Measurements from ENCODE around the gene FAR2.
A peak's percentile ranks its signal among the peaks of the same experiment; 100 is the strongest.

Gene FAR2

DNA sequence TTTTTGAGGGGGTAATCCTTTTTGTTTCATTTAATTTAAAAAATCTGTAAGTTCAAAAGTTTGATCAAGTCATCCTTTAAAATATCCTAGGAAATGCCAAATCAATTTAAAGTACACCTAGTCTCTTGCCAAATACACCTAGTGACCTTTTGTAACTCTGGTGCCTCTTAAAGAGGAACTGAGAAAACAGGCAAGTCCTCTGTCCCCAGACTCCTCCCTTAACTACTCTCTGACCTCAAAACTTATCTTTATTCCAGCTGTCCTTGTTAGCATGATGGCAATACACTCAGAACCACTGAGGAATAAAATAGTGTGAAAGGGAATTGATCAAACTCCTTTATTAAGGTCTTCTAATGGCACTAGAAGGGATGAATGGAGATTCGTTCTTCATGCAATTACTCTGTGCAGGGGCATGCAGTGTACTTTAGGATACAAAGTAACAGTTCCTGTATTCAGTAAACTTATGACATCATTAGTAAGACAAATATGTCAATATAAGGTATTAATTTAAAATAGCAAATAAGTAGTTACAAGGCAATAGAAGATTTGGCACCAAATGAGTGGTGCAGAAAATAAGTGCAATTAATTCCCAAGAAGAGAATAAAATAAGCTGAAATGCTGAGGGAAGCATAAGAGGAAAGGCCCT, 3.3 kb downstream of the FAR2 start:
- Histone ChIP-seq H3K27ac (ENCODE audit: low read depth, low read length) (no peak overlapping the region), H3K27me3 (ENCODE audit: control insufficient read depth in 5 of 5, insufficient read depth in 4 of 5, low read length in 5 of 5) (no peaks in the 10 kb centered on the region)

DNA sequence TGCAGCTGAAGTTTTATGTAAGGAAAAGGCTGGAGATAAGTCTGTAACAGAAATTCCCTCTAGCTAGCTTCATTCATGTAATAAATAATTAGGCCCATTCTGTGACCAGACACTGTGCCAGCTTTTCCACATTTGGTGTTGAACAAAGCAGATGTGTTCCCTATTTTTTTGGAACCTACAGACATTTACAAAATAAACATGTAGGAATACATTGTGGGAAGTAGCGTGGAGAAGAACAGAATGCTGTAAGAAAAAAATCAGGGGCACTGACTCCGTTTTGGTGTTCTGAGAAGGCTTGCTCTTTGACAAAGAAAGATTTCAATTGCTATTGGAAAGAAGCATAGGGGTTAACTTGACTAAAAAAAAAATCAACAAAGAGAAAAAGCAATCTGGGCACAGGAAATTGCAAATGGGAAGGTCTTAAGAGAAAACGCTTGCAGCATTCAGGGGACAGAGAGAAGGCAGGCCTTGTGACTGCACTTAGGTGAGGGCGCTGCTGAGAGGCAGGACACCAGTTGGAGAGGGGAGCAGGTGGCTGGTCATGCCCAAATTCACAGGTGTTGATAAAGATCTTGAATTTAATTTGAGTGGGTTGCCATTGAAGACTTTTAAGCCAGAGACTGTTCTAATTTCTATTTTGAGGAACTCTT, 4.0 kb downstream of the FAR2 start:
- Histone ChIP-seq H3K9ac (ENCODE audit: low read length in 5 of 5) (no peak overlapping the region), H3K4me3 (ENCODE audit: low read depth in 1 of 5, low read length in 5 of 5) (no peak overlapping the region), H3K4me1 (ENCODE audit: control insufficient read depth in 5 of 5, insufficient read depth in 5 of 5, low read length in 5 of 5) (peaks cover 0 to 45% (median 24%) of the 10 kb centered on the region in 5 donors), H3K36me3 (ENCODE audit: control insufficient read depth in 5 of 5, insufficient read depth in 5 of 5, low read length in 5 of 5) (no peaks in the 10 kb centered on the region), H3K9me3 (ENCODE audit: control insufficient read depth in 5 of 5, low read length in 5 of 5) (no peaks in the 10 kb centered on the region), H3K27ac (ENCODE audit: low read depth, low read length) (no peak overlapping the region), H3K27me3 (ENCODE audit: control insufficient read depth in 5 of 5, insufficient read depth in 4 of 5, low read length in 5 of 5) (no peaks in the 10 kb centered on the region)

More for the DNA sequence above, 3.3 kb downstream of the FAR2 start:
- Histone ChIP-seq H3K9ac (ENCODE audit: low read length in 5 of 5) (no peak overlapping the region), H3K36me3 (ENCODE audit: control insufficient read depth in 5 of 5, insufficient read depth in 5 of 5, low read length in 5 of 5) (no peaks in the 10 kb centered on the region), H3K9me3 (ENCODE audit: control insufficient read depth in 5 of 5, low read length in 5 of 5) (no peaks in the 10 kb centered on the region), H3K4me3 (ENCODE audit: low read depth in 1 of 5, low read length in 5 of 5) (no peak overlapping the region), H3K4me1 (ENCODE audit: control insufficient read depth in 5 of 5, insufficient read depth in 5 of 5, low read length in 5 of 5) (peaks cover 0 to 44% (median 26%) of the 10 kb centered on the region in 5 donors)

DNA sequence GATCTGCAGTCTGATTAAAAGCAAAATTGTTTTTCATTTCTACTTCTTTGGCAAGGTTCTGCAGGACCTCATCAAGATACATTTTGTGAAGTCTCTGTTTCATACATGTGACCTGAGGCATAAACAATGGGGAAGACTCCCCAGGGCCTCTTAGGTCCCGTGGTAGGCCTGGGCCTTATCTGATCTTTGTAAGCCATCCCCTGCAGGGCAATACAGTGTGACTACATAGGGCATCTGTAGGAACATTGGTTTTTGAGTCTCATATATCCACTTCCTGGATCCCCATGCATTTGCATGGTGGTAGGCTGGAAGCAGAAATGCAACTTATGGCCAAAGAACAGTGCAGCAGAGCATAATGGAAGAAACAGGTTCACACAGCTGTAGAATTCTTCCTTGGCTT, 6.0 kb downstream of the FAR2 start:
- H3K4me1 ChIP-seq (ENCODE audit: control insufficient read depth in 5 of 5, insufficient read depth in 5 of 5, low read length in 5 of 5), result peaks cover 0 to 32% (median 10%) of the 10 kb centered on the region in 5 donors
- H3K9me3 ChIP-seq (ENCODE audit: control insufficient read depth in 5 of 5, low read length in 5 of 5), result no peaks in the 10 kb centered on the region
- no peak overlapping the region for H3K27ac ChIP-seq (ENCODE audit: low read depth, low read length)
- no peaks in the 10 kb centered on the region for H3K36me3 ChIP-seq (ENCODE audit: control insufficient read depth in 5 of 5, insufficient read depth in 5 of 5, low read length in 5 of 5)
- H3K4me3 ChIP-seq (ENCODE audit: low read depth in 1 of 5, low read length in 5 of 5), result no peak overlapping the region
- H3K9ac ChIP-seq (ENCODE audit: low read length in 5 of 5), result no peak overlapping the region
- H3K27me3 ChIP-seq (ENCODE audit: control insufficient read depth in 5 of 5, insufficient read depth in 4 of 5, low read length in 5 of 5), result no peaks in the 10 kb centered on the region

DNA sequence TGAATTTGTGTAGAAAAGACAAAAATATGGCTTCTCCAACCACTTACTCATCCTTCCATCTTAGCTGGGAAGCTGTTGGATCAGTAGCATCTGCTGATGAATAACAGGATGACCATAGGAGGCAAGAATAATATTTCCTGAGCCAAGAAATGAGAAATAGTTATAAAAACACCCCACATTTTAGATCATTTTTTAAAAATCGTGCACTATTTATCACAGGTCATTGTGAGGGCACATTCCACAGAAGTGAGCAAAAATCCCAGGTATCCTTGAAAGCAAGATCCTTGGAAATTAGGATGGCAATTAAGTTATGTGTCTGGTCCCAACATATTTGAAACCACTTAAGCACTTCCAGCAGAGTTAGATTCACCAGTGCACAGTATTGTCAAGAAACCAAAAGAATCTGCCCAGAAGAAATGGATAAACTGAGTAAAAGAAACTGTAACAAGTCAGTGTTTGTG, 8.4 kb downstream of the FAR2 start:
- H3K36me3 ChIP-seq (ENCODE audit: control insufficient read depth in 5 of 5, insufficient read depth in 5 of 5, low read length in 5 of 5), result no peaks in the 10 kb centered on the region
- H3K9ac ChIP-seq (ENCODE audit: low read length in 5 of 5), result no peak overlapping the region
- H3K4me3 ChIP-seq (ENCODE audit: low read depth in 1 of 5, low read length in 5 of 5), result no peak overlapping the region
- H3K27ac ChIP-seq (ENCODE audit: low read depth, low read length), result no peak overlapping the region
- H3K4me1 ChIP-seq (ENCODE audit: control insufficient read depth in 5 of 5, insufficient read depth in 5 of 5, low read length in 5 of 5), result peaks cover 0 to 24% (median 8%) of the 10 kb centered on the region in 5 donors
- no peaks in the 10 kb centered on the region for H3K27me3 ChIP-seq (ENCODE audit: control insufficient read depth in 5 of 5, insufficient read depth in 4 of 5, low read length in 5 of 5)
- no peaks in the 10 kb centered on the region for H3K9me3 ChIP-seq (ENCODE audit: control insufficient read depth in 5 of 5, low read length in 5 of 5)

DNA sequence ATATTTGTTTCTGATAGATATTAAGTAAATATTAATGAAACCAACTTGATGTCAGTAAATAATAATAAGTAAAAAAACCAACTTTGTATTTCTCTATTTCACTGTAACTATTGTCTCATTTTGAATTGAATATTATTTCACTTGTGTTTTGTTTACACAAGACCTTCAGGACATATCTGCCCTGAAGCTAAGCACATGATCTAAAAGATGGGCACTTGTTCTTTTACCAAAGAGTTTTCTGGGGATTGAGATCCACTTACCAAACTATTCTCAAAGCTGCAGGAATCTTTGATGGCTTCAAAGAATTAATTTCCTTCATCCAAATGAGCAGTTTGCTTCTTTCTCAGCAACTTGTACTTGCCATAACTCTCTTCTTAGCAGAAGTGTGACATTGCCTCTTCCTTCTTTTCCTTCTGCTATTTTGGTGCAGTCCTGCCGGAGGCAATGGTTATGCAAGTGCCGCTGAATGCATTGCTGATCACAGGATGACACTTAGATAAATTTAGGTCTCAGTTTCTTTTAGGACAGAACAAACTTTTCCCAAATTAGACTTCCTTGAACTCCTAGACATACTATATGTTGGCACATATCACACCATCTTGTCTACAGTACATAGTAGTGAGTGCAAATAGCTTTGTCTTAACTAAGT, 9.2 kb downstream of the FAR2 start:
- no peak overlapping the region for H3K27ac ChIP-seq (ENCODE audit: low read depth, low read length)
- H3K9ac ChIP-seq (ENCODE audit: low read length in 5 of 5), result no peak overlapping the region
- no peak overlapping the region for H3K4me3 ChIP-seq (ENCODE audit: low read depth in 1 of 5, low read length in 5 of 5)

DNA sequence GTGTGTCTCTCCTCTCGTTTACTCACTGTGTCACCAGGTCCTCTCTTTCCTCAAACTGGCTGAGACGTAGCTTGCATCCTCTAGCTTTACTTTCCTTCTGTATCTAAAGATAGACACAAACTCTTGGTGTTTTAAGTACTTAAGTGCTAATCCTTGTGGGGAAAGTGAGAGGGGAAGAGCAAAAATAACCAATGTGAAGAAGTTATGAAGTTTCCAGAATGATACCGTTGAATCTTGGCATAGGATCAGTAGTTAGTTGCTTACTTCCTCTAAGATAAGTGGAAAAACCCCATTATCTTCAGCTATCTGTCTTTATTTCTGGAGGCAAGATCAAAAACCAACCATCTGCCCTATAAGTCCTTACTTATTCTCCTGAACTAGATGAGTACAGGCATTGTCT, 10.6 kb downstream of the FAR2 start:
- peaks cover 0 to 23% (median 6%) of the 10 kb centered on the region in 5 donors for H3K4me1 ChIP-seq (ENCODE audit: control insufficient read depth in 5 of 5, insufficient read depth in 5 of 5, low read length in 5 of 5)
- H3K27me3 ChIP-seq (ENCODE audit: control insufficient read depth in 5 of 5, insufficient read depth in 4 of 5, low read length in 5 of 5), result no peaks in the 10 kb centered on the region
- H3K9me3 ChIP-seq (ENCODE audit: control insufficient read depth in 5 of 5, low read length in 5 of 5), result no peaks in the 10 kb centered on the region
- H3K27ac ChIP-seq (ENCODE audit: low read depth, low read length), result no peak overlapping the region
- H3K9ac ChIP-seq (ENCODE audit: low read length in 5 of 5), result no peak overlapping the region
- no peak overlapping the region for H3K4me3 ChIP-seq (ENCODE audit: low read depth in 1 of 5, low read length in 5 of 5)
- no peaks in the 10 kb centered on the region for H3K36me3 ChIP-seq (ENCODE audit: control insufficient read depth in 5 of 5, insufficient read depth in 5 of 5, low read length in 5 of 5)

More for the DNA sequence above, 9.2 kb downstream of the FAR2 start:
- H3K27me3 ChIP-seq (ENCODE audit: control insufficient read depth in 5 of 5, insufficient read depth in 4 of 5, low read length in 5 of 5), result no peaks in the 10 kb centered on the region
- H3K4me1 ChIP-seq (ENCODE audit: control insufficient read depth in 5 of 5, insufficient read depth in 5 of 5, low read length in 5 of 5), result peaks cover 0 to 18% (median 6%) of the 10 kb centered on the region in 5 donors
- no peaks in the 10 kb centered on the region for H3K9me3 ChIP-seq (ENCODE audit: control insufficient read depth in 5 of 5, low read length in 5 of 5)
- no peaks in the 10 kb centered on the region for H3K36me3 ChIP-seq (ENCODE audit: control insufficient read depth in 5 of 5, insufficient read depth in 5 of 5, low read length in 5 of 5)

DNA sequence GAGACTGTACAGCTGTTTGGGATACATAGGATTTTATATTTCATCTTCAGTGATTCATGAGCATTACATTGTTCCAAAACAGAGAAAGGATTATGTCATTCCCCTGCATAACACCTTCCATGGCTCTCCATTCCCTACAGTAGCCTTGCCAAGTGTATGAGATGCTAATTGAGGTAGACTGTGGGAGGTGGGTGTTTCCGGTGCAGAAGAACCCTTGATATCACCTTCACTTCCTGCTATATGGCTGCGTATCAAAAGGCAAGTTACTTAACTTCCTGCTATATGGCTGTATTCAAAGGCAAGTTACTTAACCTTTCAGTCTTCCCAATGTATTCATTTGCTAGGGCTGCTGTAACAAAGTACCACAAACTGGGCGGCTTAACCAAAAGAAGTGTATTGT, 11.2 kb downstream of the FAR2 start:
- H3K9ac ChIP-seq (ENCODE audit: low read length in 5 of 5), result no peak overlapping the region
- no peaks in the 10 kb centered on the region for H3K36me3 ChIP-seq (ENCODE audit: control insufficient read depth in 5 of 5, insufficient read depth in 5 of 5, low read length in 5 of 5)
- peaks cover 0 to 24% (median 1%) of the 10 kb centered on the region in 5 donors for H3K4me1 ChIP-seq (ENCODE audit: control insufficient read depth in 5 of 5, insufficient read depth in 5 of 5, low read length in 5 of 5)
- no peaks in the 10 kb centered on the region for H3K27me3 ChIP-seq (ENCODE audit: control insufficient read depth in 5 of 5, insufficient read depth in 4 of 5, low read length in 5 of 5)
- no peak overlapping the region for H3K27ac ChIP-seq (ENCODE audit: low read depth, low read length)
- H3K9me3 ChIP-seq (ENCODE audit: control insufficient read depth in 5 of 5, low read length in 5 of 5), result no peaks in the 10 kb centered on the region
- no peak overlapping the region for H3K4me3 ChIP-seq (ENCODE audit: low read depth in 1 of 5, low read length in 5 of 5)

DNA sequence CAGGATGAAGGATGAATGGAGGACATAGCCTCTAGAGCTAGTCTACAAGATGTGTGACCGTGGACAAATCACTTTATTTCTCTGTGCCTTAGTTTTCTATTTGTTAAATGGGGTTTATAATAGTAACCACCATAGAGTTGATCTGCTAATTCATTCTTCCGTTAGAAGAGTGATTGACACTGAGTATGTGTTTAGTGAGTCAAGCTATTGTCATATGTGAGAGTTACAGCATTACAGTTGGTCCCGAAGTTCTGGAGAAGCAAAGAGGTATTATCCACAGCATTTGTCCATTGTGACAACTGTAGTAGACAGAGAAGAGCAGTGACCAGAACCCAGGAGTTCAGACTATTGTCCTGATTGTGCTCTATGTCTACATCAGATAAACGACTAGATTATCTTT, 14.1 kb downstream of the FAR2 start:
- H3K9ac ChIP-seq (ENCODE audit: low read length in 5 of 5), result no peak overlapping the region
- no peaks in the 10 kb centered on the region for H3K36me3 ChIP-seq (ENCODE audit: control insufficient read depth in 5 of 5, insufficient read depth in 5 of 5, low read length in 5 of 5)
- no peaks in the 10 kb centered on the region for H3K27me3 ChIP-seq (ENCODE audit: control insufficient read depth in 5 of 5, insufficient read depth in 4 of 5, low read length in 5 of 5)
- H3K4me1 ChIP-seq (ENCODE audit: control insufficient read depth in 5 of 5, insufficient read depth in 5 of 5, low read length in 5 of 5), result peaks cover 0 to 24% (median 0%) of the 10 kb centered on the region in 5 donors
- H3K4me3 ChIP-seq (ENCODE audit: low read depth in 1 of 5, low read length in 5 of 5), result no peak overlapping the region
- H3K9me3 ChIP-seq (ENCODE audit: control insufficient read depth in 5 of 5, low read length in 5 of 5), result no peaks in the 10 kb centered on the region
- no peak overlapping the region for H3K27ac ChIP-seq (ENCODE audit: low read depth, low read length)

DNA sequence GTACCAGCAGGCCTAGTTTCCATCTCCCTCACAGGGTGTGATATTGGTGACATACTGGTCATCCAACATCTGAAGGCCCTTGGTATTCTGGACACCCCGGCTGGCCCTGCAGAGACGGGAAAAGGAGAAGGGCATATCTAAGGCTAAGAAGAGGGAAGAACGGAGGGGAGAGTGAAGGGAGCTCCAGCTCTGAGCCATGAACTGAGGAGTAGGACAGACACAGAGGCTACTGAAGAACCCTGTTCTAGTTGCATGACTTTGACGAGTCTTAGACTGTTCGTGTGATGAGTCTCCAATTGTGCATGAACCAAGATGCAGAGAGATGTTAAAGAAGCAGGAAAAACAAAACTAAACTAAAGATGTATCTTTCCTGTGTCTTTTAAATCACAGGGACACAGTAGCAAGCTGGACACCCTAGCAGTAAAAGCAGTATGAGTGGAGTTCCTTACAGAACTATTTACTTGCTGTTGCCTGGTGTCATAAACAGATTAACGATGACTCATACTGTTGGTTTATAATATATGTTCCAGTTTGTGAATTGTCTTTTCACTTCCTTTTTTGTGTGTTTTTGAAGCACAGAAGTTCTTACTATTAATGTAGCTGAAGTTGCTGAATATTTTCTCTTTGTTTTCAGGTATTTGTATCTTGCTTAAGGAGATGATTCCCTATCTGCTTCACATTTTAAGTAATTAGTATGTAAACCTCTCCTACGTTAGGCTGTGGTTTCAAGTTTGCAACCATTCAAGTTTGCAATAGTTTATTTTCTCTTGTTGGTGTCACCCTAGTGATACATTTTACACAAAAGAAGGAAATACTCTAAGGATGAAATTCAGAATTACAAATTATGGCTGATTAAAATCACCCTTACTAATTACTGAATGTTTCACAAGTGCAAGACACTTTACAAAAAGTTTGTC, 15.7 kb downstream of the FAR2 start:
- peak overlapping the region in 1 of 5 donors; percentile 17 for H3K4me3 ChIP-seq (ENCODE audit: low read depth in 1 of 5, low read length in 5 of 5)
- no peaks in the 10 kb centered on the region for H3K9me3 ChIP-seq (ENCODE audit: control insufficient read depth in 5 of 5, low read length in 5 of 5)
- no peaks in the 10 kb centered on the region for H3K27me3 ChIP-seq (ENCODE audit: control insufficient read depth in 5 of 5, insufficient read depth in 4 of 5, low read length in 5 of 5)
- peaks cover 0 to 20% (median 0%) of the 10 kb centered on the region in 5 donors for H3K4me1 ChIP-seq (ENCODE audit: control insufficient read depth in 5 of 5, insufficient read depth in 5 of 5, low read length in 5 of 5)
- H3K9ac ChIP-seq (ENCODE audit: low read length in 5 of 5), result peak overlapping the region in 1 of 5 donors; percentile 15
- no peak overlapping the region for H3K27ac ChIP-seq (ENCODE audit: low read depth, low read length)
- no peaks in the 10 kb centered on the region for H3K36me3 ChIP-seq (ENCODE audit: control insufficient read depth in 5 of 5, insufficient read depth in 5 of 5, low read length in 5 of 5)

Data from subcutaneous abdominal adipose tissue (tissue), 5 donors.